ENCODE results near the gene TBCE.

The TBCE gene

GRCh38 chr1:235411489-235412486, 44.6 kb downstream of the TBCE start:
- DNase-seq = peak; percentile 36

GRCh38 chr1:235415008-235415904, 48.0 kb downstream of the TBCE start:
- peak; percentile 73 for DNase-seq

GRCh38 chr1:235416662-235417049, 49.4 kb downstream of the TBCE start:
- DNase-seq = peak; percentile 62

GRCh38 chr1:235417086-235417697, 50.0 kb downstream of the TBCE start:
- DNase-seq = peak; percentile 80

DNA sequence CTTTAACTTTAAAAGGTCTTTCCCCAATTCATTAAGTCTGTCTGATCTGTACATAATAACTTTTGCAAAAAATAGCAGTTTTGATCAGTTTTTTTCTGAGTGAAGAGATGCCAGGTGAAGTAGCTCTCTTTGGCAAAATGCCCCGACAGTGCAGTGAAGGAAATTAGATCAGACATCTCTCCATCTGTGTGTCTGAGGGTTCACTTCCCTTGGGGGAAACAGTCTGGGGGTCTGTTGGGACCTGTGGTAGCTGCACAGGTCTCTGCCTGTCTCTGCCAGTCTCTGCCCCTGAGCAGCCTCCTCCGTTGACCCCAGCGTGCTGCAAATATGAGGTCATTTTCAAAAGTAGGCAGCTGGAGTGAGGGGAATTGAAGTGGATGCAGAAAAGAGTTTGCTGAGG, 54.5 kb downstream of the TBCE start:
- no peak for DNase-seq

DNA sequence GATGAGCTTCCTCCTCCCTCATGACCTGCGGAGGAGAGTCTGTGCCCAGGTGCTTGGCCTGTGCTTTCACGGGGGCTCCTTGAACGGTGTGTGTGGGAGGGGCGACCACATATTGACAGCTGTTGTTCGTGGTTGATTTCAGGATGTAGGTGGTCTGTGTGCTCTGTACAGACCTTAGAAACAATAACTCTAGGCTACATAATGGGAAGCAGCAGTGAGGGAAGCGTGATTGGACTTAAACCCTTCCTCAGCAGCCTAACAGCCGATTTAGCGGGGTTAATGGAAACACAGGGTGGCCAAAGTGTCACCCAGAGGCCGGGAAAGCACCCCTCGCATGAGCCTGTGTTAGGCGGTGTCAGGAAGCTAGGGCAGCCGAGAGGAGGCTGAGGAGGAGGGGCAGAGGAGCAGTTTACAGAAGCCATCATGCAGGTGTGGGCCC, 56.0 kb downstream of the TBCE start:
- DNase-seq = no peak

DNA sequence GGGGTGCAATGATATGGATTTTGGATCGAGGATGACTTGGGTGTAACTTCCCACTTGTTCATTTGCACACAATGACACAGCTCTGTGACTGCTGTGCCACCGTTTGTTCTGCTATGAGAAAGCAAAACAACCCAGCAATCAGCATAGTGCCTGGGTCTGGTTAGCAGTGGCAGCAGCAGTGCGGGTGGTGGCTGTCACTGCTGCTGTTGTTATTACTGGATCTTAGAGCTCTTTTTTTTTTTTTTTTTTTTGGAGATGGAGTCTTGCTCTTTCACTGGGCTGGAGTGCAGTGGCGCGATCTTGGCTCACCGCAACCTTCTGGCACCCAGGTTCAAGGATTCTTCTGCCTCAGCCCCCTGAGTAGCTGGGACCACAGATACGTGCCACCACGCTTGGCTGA, 56.9 kb downstream of the TBCE start:
- DNase-seq = no peak

DNA sequence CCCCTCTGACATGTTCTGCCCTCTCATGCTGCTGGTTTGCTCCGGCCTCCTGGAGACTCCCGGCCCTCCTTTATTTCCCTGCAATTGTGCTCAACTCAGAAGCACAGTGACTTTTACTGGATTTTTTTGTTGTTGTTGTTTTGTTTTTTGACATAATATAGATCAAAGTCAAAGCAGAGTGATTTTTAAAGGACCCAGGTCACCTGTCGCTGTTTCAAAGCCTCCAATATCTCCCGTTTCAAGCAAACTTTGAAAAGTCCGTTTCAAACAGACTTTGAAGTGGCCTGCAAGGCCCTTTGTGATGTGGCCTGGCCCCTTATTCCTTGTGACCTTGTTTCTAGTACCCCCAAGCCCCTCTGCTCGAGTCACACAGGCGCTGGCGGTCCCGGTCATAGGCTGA, 58.1 kb downstream of the TBCE start:
- no peak for DNase-seq

- no peak for DNase-seq
Measured at GRCh38 chr1:235426143-235426542, 58.9 kb downstream of the TBCE start.

DNA sequence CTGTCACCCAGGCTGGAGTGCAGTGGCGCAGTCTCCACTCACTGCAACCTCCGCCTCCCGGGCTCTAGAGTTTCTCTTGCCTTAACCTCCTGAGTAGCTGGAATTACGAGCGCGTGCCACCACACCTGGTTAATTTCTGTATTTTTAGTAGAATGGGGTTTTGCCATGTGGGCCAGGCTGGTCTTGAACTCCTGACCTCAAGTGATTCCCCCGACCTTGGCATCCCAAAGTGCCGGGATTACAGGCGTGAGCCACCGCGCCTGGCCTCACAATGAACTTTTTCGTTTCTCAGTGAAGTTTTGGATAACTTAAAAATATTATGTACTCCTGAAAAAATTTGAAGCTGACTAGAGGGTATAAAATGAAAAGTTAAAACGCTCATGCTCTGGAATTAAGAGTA, 59.5 kb downstream of the TBCE start:
- DNase-seq = no peak

DNA sequence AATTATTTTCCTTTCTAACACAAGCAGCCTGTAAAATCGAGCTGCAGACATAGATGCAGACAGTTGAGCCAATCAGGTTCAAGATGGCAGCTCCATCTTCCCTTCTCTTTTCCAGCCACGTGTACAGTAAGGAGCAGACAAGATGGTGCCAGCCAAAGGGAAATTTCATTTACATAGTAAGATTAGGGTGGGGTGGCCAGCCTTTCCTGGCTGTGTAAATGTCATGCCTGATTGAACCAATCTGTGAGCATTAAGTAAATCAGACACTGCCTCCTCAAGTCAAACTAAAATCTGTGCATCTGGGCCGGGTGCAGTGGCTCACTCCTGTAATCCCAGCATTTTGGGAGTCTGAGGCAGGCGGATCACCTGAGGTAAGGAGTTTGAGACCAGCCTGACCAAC, 60.2 kb downstream of the TBCE start:
- DNase-seq = no peak

- DNase-seq = peak; percentile 26
Measured at GRCh38 chr1:235429143-235429542, 61.9 kb downstream of the TBCE start.

GRCh38 chr1:235430991-235431390, 63.8 kb downstream of the TBCE start:
- peak; percentile 44 for DNase-seq

- no peak for DNase-seq
Measured at GRCh38 chr1:235434001-235434400, 66.8 kb downstream of the TBCE start.

DNA sequence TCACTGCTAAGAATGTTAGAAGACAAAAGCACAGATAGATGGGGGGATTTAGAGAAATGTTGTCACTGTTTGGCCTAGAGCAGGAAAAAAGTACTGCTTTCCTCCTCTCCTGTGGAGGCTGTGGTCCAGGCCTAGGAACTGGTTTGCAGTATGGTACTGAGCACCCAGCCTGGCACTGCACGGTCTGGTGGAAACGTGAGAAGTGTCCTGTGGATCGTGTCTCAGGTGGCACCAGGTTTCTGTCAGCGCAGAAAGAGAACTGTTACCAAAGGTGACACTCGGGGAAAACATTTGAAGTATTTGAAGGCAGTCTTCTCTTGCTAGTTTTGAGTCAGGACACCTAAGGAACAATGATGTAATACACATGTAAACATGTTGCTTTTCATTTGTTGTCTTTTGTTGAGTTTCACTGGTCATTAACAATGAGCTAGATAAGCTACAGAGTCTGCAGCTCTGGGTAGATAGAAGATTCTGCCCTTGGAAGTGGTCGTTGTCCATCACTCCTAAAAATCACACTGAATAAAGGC, 74.0 kb downstream of the TBCE start:
- no peak for DNase-seq

DNA sequence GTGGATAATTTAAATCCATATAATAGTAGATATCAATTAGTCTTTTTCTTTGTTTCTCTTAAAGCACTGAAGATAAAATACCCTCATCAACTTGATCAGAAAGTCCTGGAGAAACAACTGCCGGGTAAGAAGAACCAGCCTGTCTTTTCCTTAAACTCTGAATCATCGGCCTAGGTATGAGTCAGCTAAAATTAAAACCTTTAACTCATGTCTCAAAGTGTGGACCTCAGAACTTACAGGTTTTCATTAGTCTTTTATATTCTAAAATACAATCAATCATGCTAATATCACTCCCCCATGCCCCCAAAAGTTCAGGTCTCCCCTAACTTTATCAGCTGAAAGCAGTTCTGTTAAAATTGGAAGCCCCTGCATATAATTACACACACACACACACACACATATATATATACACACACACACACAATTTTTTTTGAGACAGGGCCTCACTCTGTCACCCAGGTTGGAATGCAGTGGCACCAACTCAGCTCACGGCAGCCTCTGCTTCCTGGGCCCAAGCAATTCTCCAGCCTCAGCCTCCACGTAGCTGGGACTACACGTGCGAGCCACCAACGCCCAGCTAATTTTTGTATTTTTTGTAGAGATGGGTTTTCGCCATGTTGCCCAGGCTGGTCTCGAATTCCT, 75.7 kb downstream of the TBCE start:
- DNase-seq = peak; percentile 69

DNA sequence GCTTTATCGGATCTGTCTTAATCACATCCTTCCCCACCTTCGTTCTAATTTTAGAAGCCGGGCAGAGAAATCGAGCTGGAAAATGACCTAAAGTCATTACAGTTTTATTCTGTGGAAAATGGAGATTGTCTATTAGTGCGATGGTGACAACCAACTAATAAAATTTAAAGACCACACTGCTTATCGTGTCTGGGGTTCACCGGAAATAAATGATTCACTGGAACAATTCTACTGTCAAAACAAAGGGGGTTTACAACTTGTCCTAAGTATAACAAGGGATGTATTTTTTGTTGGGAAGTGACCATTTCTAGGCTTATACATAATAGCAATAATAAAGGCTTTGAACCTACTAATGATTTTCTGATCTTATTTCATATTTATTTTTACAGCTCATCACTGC, 81.4 kb downstream of the TBCE start:
- no peak for DNase-seq

- no peak for DNase-seq
Measured at GRCh38 chr1:235450433-235450832, 83.2 kb downstream of the TBCE start.

- DNase-seq = no peak
Measured at GRCh38 chr1:235450886-235451483, 83.8 kb downstream of the TBCE start.

DNA sequence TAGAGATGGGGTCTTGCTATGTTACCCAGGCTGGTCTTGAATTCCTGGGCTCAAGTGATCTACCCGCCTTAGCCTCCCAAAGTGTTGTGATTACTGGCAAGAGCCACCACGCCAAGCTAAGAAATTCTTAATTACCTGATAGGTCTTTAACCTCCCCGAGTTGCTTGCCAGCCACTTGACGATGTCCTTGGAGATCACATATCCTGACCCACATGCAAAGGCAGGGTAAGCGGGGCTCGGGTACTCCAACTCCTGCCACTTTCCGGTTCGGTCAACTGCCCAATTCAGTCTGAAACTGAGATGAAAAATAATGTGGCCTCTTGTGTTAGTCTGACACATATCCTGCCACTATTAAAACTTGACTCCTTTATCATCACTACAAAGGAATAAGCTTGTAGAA, 86.8 kb downstream of the TBCE start:
- no peak for DNase-seq

DNA sequence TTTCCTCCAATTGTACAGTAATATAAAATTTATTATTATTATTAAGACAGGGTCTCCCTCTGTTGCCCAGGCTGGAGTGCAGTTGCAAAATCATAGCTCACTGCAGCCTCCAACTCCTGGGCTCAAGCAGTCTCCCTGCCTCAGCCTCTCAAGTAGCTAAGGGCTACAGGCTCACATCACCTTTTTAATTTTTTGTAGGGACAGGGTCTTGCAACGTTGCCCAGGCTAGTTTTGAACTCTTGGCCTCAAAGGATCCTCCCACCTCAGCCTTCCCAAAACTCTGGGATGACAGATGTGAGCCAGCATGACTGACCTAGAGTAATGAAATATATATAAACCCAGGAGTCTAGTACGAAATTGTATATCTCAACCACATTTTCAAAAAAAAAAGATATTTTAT, 87.9 kb downstream of the TBCE start:
- DNase-seq = no peak

- DNase-seq = no peak
Measured at GRCh38 chr1:235455823-235456222, 88.6 kb downstream of the TBCE start.

All from EL (cell line).